ENCODE measurements around the gene PADI6.
"Not testable (repeated sequence)": the region's sequence is repeated elsewhere in the genome, so short reads cannot be mapped to it uniquely, and the experiment has no call there.

Gene PADI6

GRCh38 chr1:17371896-17372295 is at the start of gene PADI6:
TSS of gene PADI6 (plus strand) at chr1:17372196. CDS start at chr1:17372246, 50 bp downstream.
- no peak for DNase-seq

- DNase-seq: no peak
These were observed 43.1 kb upstream of the PADI6 start for GRCh38 chr1:17328855-17329254.

- no peak for DNase-seq
These were observed 42.4 kb upstream of the PADI6 start for GRCh38 chr1:17329610-17330009.

GRCh38 chr1:17330856-17331255 is 41.1 kb upstream of the PADI6 start:
- DNase-seq: no peak

GRCh38 chr1:17333081-17333480 is 38.9 kb upstream of the PADI6 start:
- DNase-seq: no peak

- peak; percentile 25 for DNase-seq
These were observed 35.9 kb upstream of the PADI6 start for GRCh38 chr1:17335821-17336710.

GRCh38 chr1:17338706-17339493 is 33.1 kb upstream of the PADI6 start:
- no peak for DNase-seq

GRCh38 chr1:17339521-17339920 is 32.5 kb upstream of the PADI6 start:
- DNase-seq: no peak

GRCh38 chr1:17340358-17340757 is 31.6 kb upstream of the PADI6 start:
- DNase-seq: no peak

GRCh38 chr1:17342014-17342441 is 30.0 kb upstream of the PADI6 start:
- no peak for DNase-seq

GRCh38 chr1:17345506-17345905 is 26.5 kb upstream of the PADI6 start:
- DNase-seq: not testable (repeated sequence)

- no peak for DNase-seq
These were observed 25.8 kb upstream of the PADI6 start for GRCh38 chr1:17346046-17346789.

GRCh38 chr1:17347769-17348592 is 24.0 kb upstream of the PADI6 start:
- DNase-seq: no peak

- no peak for DNase-seq
These were observed 23.3 kb upstream of the PADI6 start for GRCh38 chr1:17348593-17349234.

- no peak for DNase-seq
These were observed 21.9 kb upstream of the PADI6 start for GRCh38 chr1:17350083-17350482.

- DNase-seq: no peak
These were observed 21.0 kb upstream of the PADI6 start for GRCh38 chr1:17350928-17351446.

GRCh38 chr1:17351598-17352324 is 20.2 kb upstream of the PADI6 start:
- no peak for DNase-seq

- no peak for DNase-seq
These were observed 19.5 kb upstream of the PADI6 start for GRCh38 chr1:17352419-17352909.

GRCh38 chr1:17355898-17356297 is 16.1 kb upstream of the PADI6 start:
- no peak for DNase-seq

GRCh38 chr1:17356387-17357026 is 15.5 kb upstream of the PADI6 start:
- no peak for DNase-seq

Measured in stimulated activated naive CD4-positive, alpha-beta T cell treated with Interleukin-2 at 50 U/mL for 16 hours (primary cell).